Nucleus accumbens (tissue), 56 donors: ENCODE measurements around the gene TMC8.
"Not testable (repeated sequence)": the region's sequence is repeated elsewhere in the genome, so short reads cannot be mapped to it uniquely, and the experiment has no call there.

Experiments used
- DNase-seq, 56 donors: peaks; one replicate each; lab custom pipeline; 2025; lab: John Stamatoyannopoulos, UW

TMC8 gene

GRCh38 chr17:78109489-78109761 lies 21.1 kb upstream of the TMC8 start:
- DNase-seq = no peak

GRCh38 chr17:78110363-78111015 lies 20.1 kb upstream of the TMC8 start:
- no peak for DNase-seq

DNA sequence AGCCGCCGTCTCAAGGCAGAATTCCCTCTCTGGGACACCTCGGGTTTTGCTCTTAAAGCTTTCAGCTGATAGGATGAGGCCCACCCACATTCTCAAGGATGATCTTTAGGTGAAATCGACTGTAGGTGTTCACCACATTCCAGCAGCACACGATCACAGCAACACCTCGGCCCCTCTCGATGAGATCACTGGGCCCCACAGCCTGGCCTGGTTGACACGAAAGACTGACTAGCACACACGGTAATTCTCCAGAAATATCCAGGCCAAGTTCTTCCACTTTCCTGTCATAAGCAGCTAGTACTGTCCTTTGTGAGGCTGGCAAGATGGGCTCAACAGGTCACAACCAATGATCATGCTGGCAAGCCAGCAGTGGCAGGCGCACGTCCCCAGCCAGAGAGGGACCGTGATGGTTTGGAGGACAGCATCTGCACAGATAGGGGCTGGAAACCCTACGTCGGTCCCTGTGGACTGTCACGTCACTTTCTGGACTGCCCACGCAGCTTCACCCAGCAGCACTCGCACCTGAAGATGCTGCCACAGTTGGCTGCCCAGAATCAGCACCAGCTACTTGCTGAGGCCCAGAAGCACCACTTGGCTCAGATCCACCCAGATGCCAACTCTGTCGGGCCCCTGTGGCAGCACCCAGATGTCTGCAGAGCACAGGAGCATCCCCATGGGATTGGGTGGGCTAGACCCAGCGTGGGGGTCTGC lies 19.4 kb upstream of the TMC8 start:
- DNase-seq = no peak

DNA sequence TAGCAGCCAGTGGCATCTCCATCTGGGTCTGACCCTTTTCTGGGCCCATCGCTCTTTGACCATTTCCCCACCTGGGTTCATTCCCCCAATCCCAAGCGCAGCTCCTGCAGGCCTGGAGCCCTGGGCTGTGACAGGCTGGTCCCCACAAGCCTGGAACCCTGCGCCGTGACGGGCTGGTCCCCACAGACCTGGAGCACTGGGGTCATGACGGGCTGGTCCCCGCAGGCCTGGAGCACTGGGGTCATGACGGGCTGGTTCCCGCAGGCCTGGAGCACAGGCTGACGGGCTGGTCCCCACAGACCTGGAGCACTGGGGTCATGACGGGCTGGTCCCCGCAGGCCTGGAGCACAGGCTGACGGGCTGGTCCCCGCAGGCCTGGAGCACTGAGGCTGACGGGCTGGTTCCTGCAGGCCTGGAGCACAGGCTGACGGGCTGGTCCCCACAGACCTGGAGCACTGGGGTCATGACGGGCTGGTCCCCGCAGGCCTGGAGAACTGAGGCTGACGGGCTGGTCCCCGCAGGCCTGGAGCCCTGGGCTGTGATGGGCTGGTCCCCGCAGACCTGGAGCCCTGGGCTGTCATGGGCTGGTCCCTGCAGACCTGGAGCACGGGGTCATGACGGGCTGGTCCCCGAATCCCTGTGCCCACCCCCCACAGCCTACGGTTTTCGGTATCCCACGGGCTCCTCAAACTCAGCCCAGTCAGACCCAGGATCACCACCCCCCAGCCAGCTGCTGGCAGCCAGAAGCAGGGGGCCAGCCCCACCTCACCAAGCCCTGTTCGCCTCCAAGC lies 18.6 kb upstream of the TMC8 start:
- no peak for DNase-seq

GRCh38 chr17:78112518-78113471 lies 17.8 kb upstream of the TMC8 start:
- peak in 49 of 56 donors; percentile 35 to 88 (median 66) for DNase-seq

GRCh38 chr17:78113804-78114785 lies 16.5 kb upstream of the TMC8 start:
- no peak for DNase-seq

- peak in 55 of 56 donors; percentile 41 to 96 (median 87) for DNase-seq
Observed at GRCh38 chr17:78114831-78115723, 15.5 kb upstream of the TMC8 start.

DNA sequence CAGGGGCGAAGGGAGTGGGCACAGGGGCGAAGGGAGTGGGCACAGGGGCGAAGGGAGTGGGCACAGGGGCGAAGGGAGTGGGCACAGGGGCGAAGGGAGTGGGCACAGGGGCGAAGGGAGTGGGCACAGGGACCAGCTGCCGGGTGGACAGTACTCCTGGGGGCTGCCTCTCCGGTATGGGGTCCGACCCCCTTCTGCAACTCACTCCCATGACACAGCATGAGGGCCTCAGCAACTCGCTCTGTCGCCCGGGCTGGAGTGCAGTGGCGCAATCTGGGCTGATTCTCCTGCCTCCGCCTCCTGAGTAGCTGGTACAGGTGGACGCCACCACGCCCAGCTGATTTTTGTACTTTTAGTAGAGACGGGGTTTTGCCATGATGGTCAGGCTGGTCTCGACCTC lies 14.8 kb upstream of the TMC8 start:
- not testable (repeated sequence) for DNase-seq

- no peak for DNase-seq
Observed at GRCh38 chr17:78116411-78116810, 14.2 kb upstream of the TMC8 start.

DNA sequence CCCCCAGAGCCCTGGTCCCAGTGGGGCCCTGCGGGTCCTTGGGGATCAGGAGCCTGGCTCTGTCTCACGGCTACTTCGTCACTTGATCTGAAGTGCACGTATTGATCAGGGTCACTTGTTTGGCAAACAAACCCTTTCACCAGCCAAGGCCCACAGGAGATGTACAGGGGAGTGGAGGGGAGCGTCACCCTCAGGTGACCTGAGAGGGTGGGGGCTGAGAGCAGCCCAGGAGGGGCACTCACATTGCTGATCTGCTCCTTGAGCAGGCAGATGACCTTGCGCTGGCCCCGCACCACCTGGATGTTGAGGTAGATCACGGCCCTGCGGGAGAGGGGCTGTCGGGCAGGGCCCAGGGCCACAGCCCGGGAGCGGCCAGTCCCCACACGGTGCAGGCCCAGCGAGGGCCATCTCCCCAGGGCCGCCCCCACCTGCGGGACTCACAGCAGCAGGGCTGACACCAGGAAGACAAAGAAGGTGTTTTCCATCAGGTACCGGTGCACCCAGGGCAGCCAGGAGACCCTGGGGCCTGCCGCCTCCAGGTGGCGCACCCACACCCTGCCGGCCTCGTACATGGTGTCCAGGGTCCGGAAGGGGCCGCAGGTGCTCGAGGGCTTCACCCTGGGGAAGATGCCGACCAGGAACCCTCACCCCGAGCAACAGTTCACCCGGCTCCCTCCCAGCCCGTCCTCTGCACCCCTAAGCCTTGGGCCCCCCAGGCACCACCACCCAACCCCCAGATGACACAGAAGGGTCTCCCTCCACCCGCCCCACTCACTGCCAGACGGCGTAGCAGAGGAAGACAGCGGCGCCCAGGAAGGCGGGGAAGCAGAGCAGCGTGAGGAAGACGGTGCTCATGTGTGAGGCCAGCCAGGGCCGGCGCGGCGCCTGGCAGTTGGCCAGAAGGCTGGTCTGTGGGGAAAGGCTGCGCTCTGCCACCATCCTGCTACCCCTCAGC lies 13.3 kb upstream of the TMC8 start:
- peak in 25 of 56 donors; percentile 16 to 73 (median 43) for DNase-seq

DNA sequence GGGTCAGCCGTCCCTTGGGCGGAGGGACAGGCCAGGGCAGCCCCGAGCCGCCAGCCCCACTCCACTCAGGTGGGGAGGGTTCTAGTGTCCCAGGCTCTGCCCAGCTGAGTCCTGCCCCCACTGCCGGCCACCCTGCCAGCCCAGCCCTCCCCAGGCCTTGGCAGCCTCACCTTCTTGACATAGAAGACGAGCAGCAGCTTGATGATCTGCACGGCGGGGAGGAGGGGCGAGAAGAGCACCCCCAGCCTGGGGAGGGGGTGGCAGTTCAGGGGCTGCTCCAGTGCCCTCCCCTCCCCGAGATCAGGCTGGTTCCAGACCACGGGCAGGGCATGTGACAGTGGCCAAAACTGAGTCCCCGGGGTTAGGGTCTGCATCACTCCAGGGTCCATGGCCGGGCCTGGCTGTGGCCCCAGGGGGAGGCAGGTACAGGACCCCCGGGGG lies 11.8 kb upstream of the TMC8 start:
- no peak for DNase-seq

DNA sequence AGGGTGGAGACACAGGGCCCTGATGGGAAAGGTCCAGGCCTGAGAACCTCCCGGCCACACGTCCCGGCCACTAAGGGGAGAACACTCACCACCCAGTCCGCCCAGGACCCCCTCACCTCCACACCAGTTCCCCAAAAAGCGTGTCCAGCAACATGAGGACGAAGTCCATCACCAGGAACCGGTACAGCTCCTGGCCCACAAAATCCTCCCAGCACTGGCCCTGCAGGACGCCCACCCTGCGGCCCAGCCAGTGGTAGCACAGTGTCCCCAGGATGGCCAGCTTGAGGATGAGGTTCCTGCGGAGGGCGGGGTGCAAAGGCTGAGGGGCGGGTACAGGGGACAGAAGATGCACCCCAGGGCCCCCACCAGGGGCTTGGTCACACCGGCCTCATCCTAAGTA lies 10.0 kb upstream of the TMC8 start:
- no peak for DNase-seq

DNA sequence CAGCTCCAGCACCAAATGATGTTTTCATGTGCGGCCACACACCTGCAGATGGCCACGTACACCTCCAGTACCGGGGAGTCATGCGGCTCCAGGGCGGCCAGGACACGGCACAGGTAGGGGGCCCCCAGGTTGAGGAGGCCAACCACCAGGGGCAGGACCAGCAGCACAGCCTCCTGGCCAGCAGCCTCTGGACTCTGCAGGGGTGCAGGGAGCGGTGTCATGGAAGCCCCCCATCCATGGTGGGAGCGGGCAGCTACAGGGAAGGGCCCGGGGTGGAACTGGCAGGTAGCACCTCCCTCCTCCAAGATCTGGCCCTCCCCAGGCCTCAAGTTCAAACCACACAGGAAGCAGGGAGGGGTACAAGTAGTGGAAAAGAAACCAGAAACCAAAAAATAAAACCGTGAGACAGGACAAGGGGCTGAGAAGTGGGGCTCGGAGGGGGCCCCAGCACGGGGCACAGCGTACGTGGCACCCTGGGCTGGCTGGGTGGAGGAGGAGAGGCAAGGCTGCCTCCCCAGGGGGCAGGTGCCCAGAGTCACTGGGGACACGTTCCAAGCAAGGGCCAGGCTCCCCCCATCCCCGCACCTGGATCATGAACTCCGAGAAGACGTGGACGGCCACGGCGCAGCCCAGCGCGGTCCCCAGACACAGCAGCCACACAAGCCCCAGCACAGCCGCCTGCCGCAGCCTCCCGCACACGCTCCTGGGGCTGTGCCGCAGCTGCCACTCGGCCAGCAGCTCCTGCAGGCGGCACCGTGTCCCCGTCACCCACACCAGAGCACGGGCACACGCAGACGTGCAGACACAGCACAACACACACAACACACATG lies 9.4 kb upstream of the TMC8 start:
- DNase-seq = no peak

DNA sequence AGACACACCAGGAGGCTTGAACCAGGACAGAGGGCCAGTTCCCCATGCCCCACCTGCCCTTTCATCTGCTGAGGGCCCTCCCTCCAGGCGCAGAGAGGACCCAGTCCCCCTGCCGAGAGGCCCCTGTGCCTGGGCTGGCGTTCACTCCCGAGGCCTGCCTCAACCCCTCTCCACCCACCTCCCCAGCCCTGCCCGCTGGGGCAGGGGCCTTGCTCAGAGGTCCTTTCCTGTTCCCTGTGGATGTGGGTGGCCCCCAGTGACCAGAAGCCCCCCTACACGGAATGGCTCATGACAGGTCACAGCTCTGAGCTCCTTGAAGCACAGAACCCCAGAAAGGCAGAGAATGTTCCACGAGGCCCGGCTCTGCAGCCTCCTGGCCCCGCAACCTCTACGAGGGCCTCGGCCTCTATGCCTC lies 8.8 kb upstream of the TMC8 start:
- no peak for DNase-seq

- DNase-seq = no peak
Observed at GRCh38 chr17:78122216-78122930, 8.2 kb upstream of the TMC8 start.

DNA sequence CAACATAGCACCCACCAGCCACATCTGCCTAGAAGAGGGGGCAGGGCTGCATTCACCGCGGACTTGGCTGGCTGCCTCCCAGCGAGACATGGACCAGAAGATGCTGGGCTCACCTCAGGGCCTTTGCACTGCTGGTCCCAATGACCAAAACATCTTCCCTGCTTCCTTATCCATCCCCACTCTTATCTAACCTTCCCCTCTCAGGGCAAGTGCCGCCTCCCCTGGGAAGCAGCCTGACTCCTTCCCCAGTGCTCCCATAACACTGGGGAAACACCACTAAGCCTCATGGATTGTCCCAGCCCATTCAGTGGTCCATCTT lies 7.7 kb upstream of the TMC8 start:
- no peak for DNase-seq
